GM12801 (cell line): Measurements from ENCODE around the gene SMIM36.

Experiments used
- TF ChIP-seq, protein P1 (sequence below): IDR thresholded peaks from one replicate; pipeline ENCODE4 v1.5.1; 2011; ENCODE audit warnings: control low read depth; ENCODE audit not compliant: insufficient read length; ENCODE audit errors: extremely low read depth

SMIM36 gene

DNA sequence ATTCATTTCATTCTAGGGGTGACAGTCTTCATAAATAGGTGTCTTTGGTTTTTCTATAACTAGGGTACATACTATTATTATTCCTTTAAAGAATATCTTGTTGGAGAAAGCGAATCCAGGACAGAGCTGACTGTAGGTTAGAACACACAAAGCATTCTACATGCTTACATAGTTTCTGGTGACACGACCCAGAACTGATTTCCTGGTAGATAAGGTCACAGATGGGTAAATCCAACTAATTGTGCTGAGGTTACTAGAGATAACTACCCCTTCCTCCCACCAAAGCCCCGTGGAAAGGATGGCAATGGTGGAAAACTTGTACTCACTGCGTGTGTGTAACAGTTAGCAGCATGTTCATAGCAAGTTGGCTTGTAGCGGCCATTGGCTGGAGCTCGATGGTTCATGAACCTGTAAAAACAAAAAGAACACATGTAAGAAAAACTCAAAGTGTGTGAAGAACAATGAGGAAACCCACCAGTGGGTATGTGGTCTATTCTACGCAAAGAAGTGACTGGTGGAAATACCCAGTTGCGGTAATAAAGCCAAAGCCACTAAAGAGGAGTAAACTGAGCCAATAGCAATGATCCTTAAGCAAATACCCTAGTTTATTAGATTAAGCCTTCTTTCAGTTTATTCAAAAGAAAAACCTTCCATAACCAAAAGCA lies 97.3 kb downstream of the SMIM36 start:
- TF ChIP-seq, protein P1, sequence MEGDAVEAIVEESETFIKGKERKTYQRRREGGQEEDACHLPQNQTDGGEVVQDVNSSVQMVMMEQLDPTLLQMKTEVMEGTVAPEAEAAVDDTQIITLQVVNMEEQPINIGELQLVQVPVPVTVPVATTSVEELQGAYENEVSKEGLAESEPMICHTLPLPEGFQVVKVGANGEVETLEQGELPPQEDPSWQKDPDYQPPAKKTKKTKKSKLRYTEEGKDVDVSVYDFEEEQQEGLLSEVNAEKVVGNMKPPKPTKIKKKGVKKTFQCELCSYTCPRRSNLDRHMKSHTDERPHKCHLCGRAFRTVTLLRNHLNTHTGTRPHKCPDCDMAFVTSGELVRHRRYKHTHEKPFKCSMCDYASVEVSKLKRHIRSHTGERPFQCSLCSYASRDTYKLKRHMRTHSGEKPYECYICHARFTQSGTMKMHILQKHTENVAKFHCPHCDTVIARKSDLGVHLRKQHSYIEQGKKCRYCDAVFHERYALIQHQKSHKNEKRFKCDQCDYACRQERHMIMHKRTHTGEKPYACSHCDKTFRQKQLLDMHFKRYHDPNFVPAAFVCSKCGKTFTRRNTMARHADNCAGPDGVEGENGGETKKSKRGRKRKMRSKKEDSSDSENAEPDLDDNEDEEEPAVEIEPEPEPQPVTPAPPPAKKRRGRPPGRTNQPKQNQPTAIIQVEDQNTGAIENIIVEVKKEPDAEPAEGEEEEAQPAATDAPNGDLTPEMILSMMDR: no peak

- TF ChIP-seq, protein P1: no peak
These were observed 99.8 kb downstream of the SMIM36 start for GRCh38 chr17:55411463-55411855.

DNA sequence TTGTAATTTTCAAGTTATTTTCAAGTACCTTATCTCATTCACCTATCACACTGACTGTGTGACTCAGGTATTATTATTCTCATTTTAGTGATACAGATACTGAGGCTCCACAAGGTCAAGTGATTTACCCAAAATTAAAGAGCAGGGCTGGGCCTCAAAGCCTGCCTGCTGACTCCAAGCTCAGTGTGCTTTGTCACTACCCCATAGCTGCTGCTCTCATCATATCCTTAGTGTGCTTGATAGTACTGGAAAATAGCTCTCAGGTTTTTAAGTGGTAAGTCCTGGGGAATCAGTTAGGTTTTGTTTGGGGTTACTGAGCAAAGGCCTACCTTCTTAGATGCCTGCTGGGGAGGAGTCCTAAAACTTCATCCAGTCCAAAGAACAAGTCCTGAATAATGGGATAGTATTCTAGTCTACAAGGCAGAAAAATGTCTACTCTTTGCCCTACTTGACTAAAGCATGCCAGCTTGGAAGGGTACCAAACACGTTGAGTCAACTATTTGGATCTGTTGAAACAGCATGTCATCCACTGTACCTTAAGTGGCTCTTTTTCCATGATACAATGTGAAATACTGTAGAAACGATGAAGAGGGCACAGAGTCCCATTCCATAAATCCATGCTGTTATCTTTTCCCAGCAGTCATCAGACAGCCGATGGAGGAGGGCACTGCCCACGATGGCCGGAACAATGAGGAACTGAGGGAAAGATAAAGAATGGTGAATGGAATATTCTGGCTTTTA lies 100.4 kb downstream of the SMIM36 start:
- TF ChIP-seq, protein P1: no peak

- TF ChIP-seq, protein P1: no peak
These were observed 102.0 kb downstream of the SMIM36 start for GRCh38 chr17:55409030-55409800.

- TF ChIP-seq, protein P1: no peak
These were observed 103.3 kb downstream of the SMIM36 start for GRCh38 chr17:55407641-55408566.

GRCh38 chr17:55405600-55405999 lies 105.7 kb downstream of the SMIM36 start:
- TF ChIP-seq, protein P1: no peak
